Sigmoid colon (tissue), 4 donors: ENCODE data around the gene CNTFR.

Experiments used
- CTCF ChIP-seq, 4 experiments: fragments of 450-650 bp in 3 of 4; fragments of 200-600 bp in 1 of 4; IDR thresholded peaks; one replicate each; pipeline ENCODE4 v1.5.1; 2016 to 2019; ENCODE audit warnings: antibody characterized with exemption in 4 of 4, mild to moderate bottlenecking in 3 of 4, moderate library complexity in 2 of 4
- POLR2A ChIP-seq, 2 donors: fragments of 450-650 bp; IDR thresholded peaks; one replicate each; pipeline ENCODE4 v1.6.1; 2016; ENCODE audit warnings: antibody characterized with exemption in 2 of 2, mild to moderate bottlenecking in 2 of 2, moderate library complexity in 2 of 2
- POLR2AphosphoS5 ChIP-seq, 4 donors: sonication (generic); formaldehyde crosslinking; IDR thresholded peaks; one replicate each; pipeline ENCODE4 v1.6.1; 2017; ENCODE audit warnings: antibody characterized with exemption in 4 of 4

GRCh38 chr9:34546102-34546833 lies 43.3 kb downstream of the CNTFR start:
- TF ChIP-seq CTCF (IDR thresholded peaks at IDR 0.05): no peak
- TF ChIP-seq POLR2AphosphoS5 (IDR thresholded peaks at IDR 0.05): no peak
- no peak for TF ChIP-seq POLR2A (IDR thresholded peaks at IDR 0.05)
